DOHH2 (cell line): ENCODE results near the gene ASAP2.

ENCODE experiments used
- H3F3A ChIP-seq: fragments of 200-600 bp; sonication (generic), shearing (Covaris generic); 2 replicates; pipeline ENCODE4 v1.6.0; 2016; ENCODE audit warnings: antibody characterized with exemption, mild to moderate bottlenecking; ENCODE audit not compliant: control insufficient read depth, insufficient read depth
- H3K27ac ChIP-seq: fragments of 200-600 bp; sonication (generic); 2 replicates; pipeline ENCODE4 v1.5.1; 2014; ENCODE audit warnings: low read depth, mild to moderate bottlenecking, low read length, moderate library complexity
- H3K27me3 ChIP-seq: fragments of 200-600 bp; sonication (generic); 2 replicates; pipeline ENCODE4 v1.6.1; 2014; ENCODE audit warnings: mild to moderate bottlenecking, low read length, mixed read lengths; ENCODE audit not compliant: control insufficient read depth
- H3K36me3 ChIP-seq: fragments of 200-600 bp; sonication (generic); 2 replicates; pipeline ENCODE4 v1.6.1; 2014; ENCODE audit warnings: mild to moderate bottlenecking, low read length, moderate library complexity, mixed read lengths; ENCODE audit not compliant: control insufficient read depth
- H3K4me1 ChIP-seq: fragments of 200-600 bp; sonication (generic); 2 replicates; pipeline ENCODE4 v1.6.1; 2014; ENCODE audit warnings: mild to moderate bottlenecking, low read length, mixed read lengths; ENCODE audit not compliant: control insufficient read depth
- H3K4me2 ChIP-seq: fragments of 200-600 bp; sonication (generic); 2 replicates; pipeline ENCODE4 v1.6.0; 2014; ENCODE audit warnings: mild to moderate bottlenecking, low read length, moderate library complexity
- H3K4me3 ChIP-seq: fragments of 200-600 bp; sonication (generic); 2 replicates; pipeline ENCODE4 v1.5.1; 2014; ENCODE audit warnings: mild to moderate bottlenecking, low read length, mixed read lengths
- H3K79me2 ChIP-seq: fragments of 200-600 bp; sonication (generic); 2 replicates; pipeline ENCODE4 v1.6.1; 2014; ENCODE audit warnings: mild to moderate bottlenecking, low read length, mixed read lengths; ENCODE audit not compliant: control insufficient read depth
- H3K9me2 ChIP-seq: fragments of 200-600 bp; sonication (generic); replicated peaks from 2 replicates; pipeline ENCODE4 v1.6.1; 2014; ENCODE audit warnings: mild to moderate bottlenecking, low read length, mixed read lengths; ENCODE audit not compliant: control insufficient read depth
- H3K9me3 ChIP-seq: fragments of 200-600 bp; sonication (generic); 2 replicates; pipeline ENCODE4 v1.6.1; 2014; ENCODE audit warnings: antibody characterized with exemption, low read length, mixed read lengths; ENCODE audit not compliant: control insufficient read depth, insufficient read depth
- H4K20me1 ChIP-seq: fragments of 200-600 bp; sonication (generic); 2 replicates; pipeline ENCODE4 v1.6.0; 2014; ENCODE audit warnings: low read depth, mild to moderate bottlenecking, antibody characterized with exemption, low read length, moderate library complexity; ENCODE audit not compliant: control insufficient read depth, insufficient read depth
- CTCF ChIP-seq: fragments of 200-600 bp; sonication (generic); IDR thresholded peaks from one replicate; pipeline ENCODE4 v1.5.1; 2014; ENCODE audit warnings: antibody characterized with exemption, mild to moderate bottlenecking, low read depth, low read length; ENCODE audit not compliant: poor library complexity, severe bottlenecking
- EZH2phosphoT487 ChIP-seq: fragments of 200-600 bp; sonication (generic); IDR thresholded peaks from 2 replicates; pipeline ENCODE4 v1.6.1; 2017; ENCODE audit warnings: borderline replicate concordance, mild to moderate bottlenecking, antibody characterized with exemption, low read length, moderate library complexity, mixed read lengths

The ASAP2 gene

DNA sequence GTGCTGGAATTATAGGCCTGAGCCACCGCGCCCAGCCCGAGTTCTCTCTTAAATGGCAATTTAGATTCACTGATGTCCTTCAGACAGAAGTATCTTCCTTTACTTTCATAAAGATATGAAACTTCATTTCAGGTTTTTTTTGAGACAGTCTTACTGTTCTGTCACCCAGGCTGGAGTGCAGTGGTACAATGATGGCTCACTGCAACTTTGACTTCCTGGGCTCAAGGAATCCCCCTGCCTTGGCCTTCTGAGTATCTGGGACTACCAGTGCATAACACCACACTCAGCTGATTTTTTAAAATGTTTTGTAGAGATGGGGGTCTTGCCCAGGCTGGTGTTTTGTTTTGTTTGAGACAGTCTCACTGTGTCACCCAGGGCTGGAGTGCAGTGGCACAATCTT, 203.5 kb downstream of the ASAP2 start:
- H3K27me3 ChIP-seq, result no peaks in the 10 kb centered on the region
- H3K27ac ChIP-seq, result no peak overlapping the region
- no peaks in the 10 kb centered on the region for H3K4me1 ChIP-seq
- H3K4me3 ChIP-seq, result no peak overlapping the region
- H3K4me2 ChIP-seq, result no peak overlapping the region
- TF ChIP-seq EZH2phosphoT487 (no peak), CTCF (no peak)
- H3K79me2 ChIP-seq, result peaks cover 5% of the 10 kb centered on the region
- no peaks in the 10 kb centered on the region for H3K9me2 ChIP-seq
- no peaks in the 10 kb centered on the region for H3K9me3 ChIP-seq
- no peaks in the 10 kb centered on the region for H4K20me1 ChIP-seq
- peaks cover 49% of the 10 kb centered on the region for H3K36me3 ChIP-seq
- 0 out of 2 replicates have a peak, but pooled peaks cover 2% of the 10 kb centered on the region for H3F3A ChIP-seq

DNA sequence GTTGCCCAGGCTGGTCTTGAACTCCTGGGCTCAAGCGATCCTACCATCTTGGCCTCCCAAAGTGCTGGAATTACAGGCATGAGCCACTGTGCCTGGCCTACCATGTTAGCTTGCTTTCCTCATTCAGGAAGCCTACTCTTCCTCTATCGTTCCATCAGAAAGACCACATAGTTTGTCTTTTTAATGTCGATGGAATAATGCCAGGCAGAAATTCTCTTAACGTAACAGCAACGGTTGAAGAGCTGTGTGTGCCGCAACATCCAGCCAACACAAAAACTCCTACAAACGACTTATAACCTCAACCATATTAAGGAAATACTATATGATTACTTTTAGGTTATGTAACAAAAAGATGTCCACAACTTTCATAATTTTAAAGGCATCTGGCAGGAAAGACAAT, 206.2 kb downstream of the ASAP2 start:
- no peaks in the 10 kb centered on the region for H3K4me1 ChIP-seq
- no peaks in the 10 kb centered on the region for H3K27me3 ChIP-seq
- H3K79me2 ChIP-seq, result peaks cover 16% of the 10 kb centered on the region
- H3K4me3 ChIP-seq, result no peak overlapping the region
- TF ChIP-seq CTCF (no peak), EZH2phosphoT487 (no peak)
- no peaks in the 10 kb centered on the region for H3K9me2 ChIP-seq
- no peaks in the 10 kb centered on the region for H3K9me3 ChIP-seq
- H4K20me1 ChIP-seq, result no peaks in the 10 kb centered on the region
- H3F3A ChIP-seq, result no peaks in the 10 kb centered on the region
- no peak overlapping the region for H3K27ac ChIP-seq
- H3K36me3 ChIP-seq, result peaks cover 47% of the 10 kb centered on the region
- H3K4me2 ChIP-seq, result no peak overlapping the region

DNA sequence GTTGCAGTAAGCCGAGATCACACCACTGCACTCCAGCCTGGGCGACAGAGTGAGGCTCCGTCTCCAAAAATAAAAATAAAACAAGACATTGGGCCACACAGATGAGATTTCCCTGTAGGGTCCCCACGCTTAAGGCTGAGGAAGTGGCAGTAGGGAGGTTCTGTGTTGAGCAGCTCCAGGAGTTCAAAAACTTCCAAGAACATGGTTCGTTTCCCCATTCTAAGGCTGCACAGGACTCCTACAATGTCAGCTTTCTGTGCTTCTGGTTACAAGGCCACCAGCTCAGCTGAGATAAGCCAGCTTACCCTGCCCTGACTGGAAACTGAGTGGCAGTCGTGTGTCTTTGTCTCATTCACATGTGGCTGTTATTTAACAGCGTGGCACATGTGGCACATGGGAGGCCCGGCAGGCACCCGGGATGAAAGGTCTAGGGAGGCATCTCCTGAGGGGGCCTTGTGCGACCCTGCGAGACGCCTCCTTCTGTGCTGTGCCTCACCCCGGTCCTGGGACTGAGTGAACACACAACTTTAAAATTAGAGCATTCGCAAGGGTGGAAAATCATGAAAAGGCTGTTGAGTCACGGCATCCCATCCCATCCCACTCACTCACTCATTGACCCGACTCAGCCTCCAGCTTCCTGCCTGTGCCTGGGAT, 209.0 kb downstream of the ASAP2 start:
- H3K4me2 ChIP-seq, result no peak overlapping the region
- no peaks in the 10 kb centered on the region for H4K20me1 ChIP-seq
- peaks cover 39% of the 10 kb centered on the region for H3K79me2 ChIP-seq
- H3K9me2 ChIP-seq, result no peaks in the 10 kb centered on the region
- H3K4me3 ChIP-seq, result no peak overlapping the region
- H3K27me3 ChIP-seq, result no peaks in the 10 kb centered on the region
- no peaks in the 10 kb centered on the region for H3K4me1 ChIP-seq
- peaks cover 35% of the 10 kb centered on the region for H3K36me3 ChIP-seq
- TF ChIP-seq EZH2phosphoT487, result no peak
- TF ChIP-seq CTCF, result no peak
- no peak overlapping the region for H3K27ac ChIP-seq
- no peaks in the 10 kb centered on the region for H3F3A ChIP-seq
- H3K9me3 ChIP-seq, result no peaks in the 10 kb centered on the region
